Activated naive CD4-positive, alpha-beta T cell treated with anti-CD3 and anti-CD28 coated beads, Interleukin-2, amount 50 U/mL, for 72 hours (primary cell): ENCODE results near the gene ZNF263. TPM values are rescaled to one million over a fixed set of nuclear protein-coding genes. Genes with fewer than 3 reads are reported as not detected.
A peak's percentile ranks its signal among the peaks of the same experiment; 100 is the strongest.

ENCODE experiments used
- ATAC-seq, 2 donors: fragments of 150-1000 bp; cut with Tn5 transposase; 2 replicates each; pipeline ENCODE4 v1.10.0; 2021; ENCODE audit warnings: mild to moderate bottlenecking in 2 of 2, moderate library complexity in 2 of 2
- DNase-seq, 2 donors: peaks; one replicate each; pipeline ENCODE4 v3.0.0; 2021 to 2022; ENCODE audit warnings: low spot score in 2 of 2
- H3K27ac Mint-ChIP-seq, 2 donors: one replicate each; pipeline ENCODE4 v1.8.0; 2022; ENCODE audit warnings: mild to moderate bottlenecking in 2 of 2, mixed read lengths in 2 of 2
- H3K36me3 Mint-ChIP-seq, 2 donors: one replicate each; pipeline ENCODE4 v1.8.0; 2022; ENCODE audit warnings: mixed read lengths in 2 of 2
- H3K9me3 Mint-ChIP-seq, 2 donors: one replicate each; pipeline ENCODE4 v1.8.0; 2022; ENCODE audit warnings: mixed read lengths in 2 of 2
- total RNA-seq, 2 donors: library from RNA; stranded (reverse); gene quantifications; one replicate each; pipeline ENCODE4 v1.2.3, GENCODE V29; 2022

ZNF263 gene
- total RNA-seq = 10 to 100 TPM; 16.2 to 20.6 TPM

DNA sequence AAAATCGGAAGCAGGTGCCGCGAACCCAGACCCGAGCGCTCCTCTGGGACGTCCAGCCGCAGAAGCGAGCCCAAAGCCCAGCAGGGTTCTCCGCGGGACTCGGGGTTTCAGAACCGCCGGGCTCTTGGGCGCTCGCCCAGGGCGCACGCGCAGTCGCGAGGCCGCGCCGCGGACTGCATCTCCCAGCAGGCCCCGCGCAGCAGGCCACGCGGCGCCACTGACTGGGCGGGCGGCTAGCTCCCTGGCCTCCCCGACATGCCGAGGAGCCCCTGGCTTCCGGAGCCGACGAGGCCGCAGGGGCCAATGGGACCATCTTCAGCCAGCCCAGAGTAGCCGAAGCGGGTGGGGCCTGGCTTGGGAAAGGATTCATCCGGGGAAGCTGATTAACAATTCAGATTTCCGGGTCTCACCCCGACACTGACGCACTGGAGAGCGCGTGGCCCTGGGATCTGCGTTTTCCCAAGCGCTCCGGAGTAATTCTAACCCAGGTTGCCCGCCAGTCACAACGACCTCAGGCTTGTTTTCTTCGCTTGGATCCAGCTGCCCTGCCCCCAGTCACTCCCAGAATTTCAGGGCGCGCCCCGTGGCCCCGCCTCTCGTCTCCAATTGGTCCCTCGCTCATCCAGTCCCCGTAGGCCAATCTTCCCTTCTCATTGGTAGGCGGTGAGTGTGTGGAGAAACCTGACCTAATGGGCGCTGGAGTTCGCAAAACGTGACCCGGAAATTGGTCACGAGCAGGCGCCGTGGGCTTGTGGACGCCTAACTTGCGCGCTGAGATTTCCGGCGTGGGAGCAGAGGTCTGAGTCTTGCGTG lies at the start of gene ZNF263:
Gene ZNF263 (plus strand): TSS at position 762 of the 813 bp plus-strand sequence. CDS start 328 bp downstream, outside the sequence.
- H3K27ac Mint-ChIP-seq = peak within 1 kb of the TSS; percentile 95 to 97
- H3K36me3 Mint-ChIP-seq = peaks cover 46 to 52% of the 10 kb centered on the region in 2 donors
- peak; percentile 91 to 93 for DNase-seq
- peaks cover 0 to 3% of the 10 kb centered on the region in 2 donors for H3K9me3 Mint-ChIP-seq
- peak; percentile 90 to 92 for ATAC-seq

GRCh38 chr16:3234543-3234856 lies 48.8 kb upstream of the ZNF263 start:
- Mint-ChIP-seq H3K27ac (peak overlapping the region; percentile 97), H3K9me3 (peaks cover 12 to 36% of the 10 kb centered on the region in 2 donors), H3K36me3 (peaks cover 48 to 50% of the 10 kb centered on the region in 2 donors)
- no peak for ATAC-seq
- no peak for DNase-seq

DNA sequence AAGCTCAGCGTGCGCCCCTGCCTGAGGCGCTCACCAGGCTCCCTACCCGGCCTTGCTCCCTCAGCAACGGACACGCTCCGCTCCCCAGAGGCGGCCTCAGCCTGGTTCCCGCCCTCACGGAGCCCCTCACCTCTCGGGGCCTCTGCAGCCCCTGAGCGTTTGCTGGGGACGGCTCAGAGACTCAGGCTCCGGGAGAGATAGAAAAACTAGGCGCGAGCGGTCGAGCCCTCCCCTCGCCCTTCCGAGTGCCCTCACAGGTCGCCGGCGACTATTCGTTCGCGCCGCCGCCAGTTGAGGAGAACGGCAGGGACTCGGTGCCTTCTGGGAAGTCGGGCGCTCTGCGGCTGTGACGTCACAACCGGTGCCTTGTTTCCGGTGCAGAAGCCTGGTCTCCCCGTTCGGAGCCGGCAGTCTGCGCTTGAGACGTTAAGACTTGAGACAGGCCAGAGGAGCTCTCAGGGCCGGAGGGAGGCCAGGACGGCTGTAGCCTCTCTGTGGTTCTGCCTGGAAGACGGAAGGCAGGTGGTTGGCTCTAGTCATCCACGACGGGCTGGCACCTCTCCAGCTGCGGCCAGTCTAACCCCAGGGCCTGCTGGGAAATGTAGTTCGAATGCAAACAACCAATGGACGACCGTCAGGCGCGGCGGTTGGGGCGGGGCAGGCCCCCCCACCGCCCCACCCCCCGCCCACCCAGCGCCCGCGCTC lies 48.3 kb upstream of the ZNF263 start, which contains the start of gene ZNF200:
Gene ZNF200 (minus strand): TSS at position 302 of the 705 bp plus-strand sequence. CDS start 1,403 bp downstream, outside the sequence.
- Mint-ChIP-seq H3K9me3 (peaks cover 11 to 34% of the 10 kb centered on the region in 2 donors), H3K36me3 (peaks cover 45 to 46% of the 10 kb centered on the region in 2 donors), H3K27ac (peak within 1 kb of the TSS; percentile 97)
- DNase-seq = peak; percentile 90 to 96
- ATAC-seq = peak; percentile 95 to 96

DNA sequence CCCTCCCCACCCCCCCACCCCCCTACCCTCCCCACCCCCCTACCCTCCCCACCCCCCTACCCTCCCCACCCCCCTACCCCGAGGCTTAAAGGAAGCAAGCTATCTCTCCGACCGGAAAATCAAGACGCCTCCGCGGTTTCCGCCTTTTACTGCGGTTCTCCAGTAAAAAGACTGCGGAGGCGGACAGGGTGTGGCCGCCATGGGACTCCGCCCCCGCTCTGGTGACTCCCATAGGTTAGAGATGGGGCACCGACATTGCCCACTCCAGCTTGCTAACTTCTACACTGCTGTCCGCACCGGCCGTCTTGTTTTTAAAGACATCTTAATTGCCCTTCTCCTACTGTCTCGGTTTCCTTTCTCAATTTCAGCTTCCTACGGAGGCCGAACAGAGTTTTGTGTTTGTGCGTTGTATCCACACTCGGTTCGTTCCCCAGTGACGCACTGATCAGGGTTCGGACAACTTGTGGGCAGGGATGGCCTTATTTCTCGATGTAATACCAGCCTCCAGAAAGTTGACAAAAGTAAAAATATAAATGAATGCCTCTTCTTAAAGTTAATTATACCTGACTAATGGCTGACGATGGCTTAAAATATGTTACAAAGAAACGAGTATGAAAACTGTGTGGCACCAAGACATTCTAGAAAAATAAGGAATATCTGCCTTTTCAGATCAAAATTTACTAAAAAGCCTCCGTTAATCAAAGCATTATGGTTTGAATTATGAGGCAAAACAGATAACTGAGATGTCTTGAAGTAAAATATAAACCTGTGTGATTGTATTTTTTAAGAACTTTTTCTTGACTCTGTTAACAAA lies 47.2 kb upstream of the ZNF263 start:
- H3K36me3 Mint-ChIP-seq = peaks cover 35% of the 10 kb centered on the region in 2 donors
- peak overlapping the region; percentile 29 to 78 for H3K27ac Mint-ChIP-seq
- no peak for ATAC-seq
- H3K9me3 Mint-ChIP-seq = peaks cover 5 to 24% of the 10 kb centered on the region in 2 donors
- DNase-seq = no peak

GRCh38 chr16:3241761-3242160 lies 41.5 kb upstream of the ZNF263 start:
- ATAC-seq = no peak
- H3K9me3 Mint-ChIP-seq = peaks cover 0 to 1% of the 10 kb centered on the region in 2 donors
- no peaks in the 10 kb centered on the region for H3K36me3 Mint-ChIP-seq
- no peak overlapping the region for H3K27ac Mint-ChIP-seq
- DNase-seq = no peak

GRCh38 chr16:3242709-3243108 lies 40.6 kb upstream of the ZNF263 start:
- DNase-seq (no peak), ATAC-seq (no peak)
- H3K9me3 Mint-ChIP-seq = no peaks in the 10 kb centered on the region
- H3K27ac Mint-ChIP-seq = no peak overlapping the region
- no peaks in the 10 kb centered on the region for H3K36me3 Mint-ChIP-seq

GRCh38 chr16:3243882-3244281 lies 39.4 kb upstream of the ZNF263 start:
- peak; percentile 61 to 64 for ATAC-seq
- H3K27ac Mint-ChIP-seq = no peak overlapping the region
- no peak for DNase-seq
- no peaks in the 10 kb centered on the region for H3K36me3 Mint-ChIP-seq
- no peaks in the 10 kb centered on the region for H3K9me3 Mint-ChIP-seq

- H3K9me3 Mint-ChIP-seq = peaks cover 1 to 2% of the 10 kb centered on the region in 2 donors
- DNase-seq (no peak), ATAC-seq (no peak)
- no peaks in the 10 kb centered on the region for H3K36me3 Mint-ChIP-seq
- no peak overlapping the region for H3K27ac Mint-ChIP-seq
Observed at GRCh38 chr16:3246002-3246401, 37.3 kb upstream of the ZNF263 start.

DNA sequence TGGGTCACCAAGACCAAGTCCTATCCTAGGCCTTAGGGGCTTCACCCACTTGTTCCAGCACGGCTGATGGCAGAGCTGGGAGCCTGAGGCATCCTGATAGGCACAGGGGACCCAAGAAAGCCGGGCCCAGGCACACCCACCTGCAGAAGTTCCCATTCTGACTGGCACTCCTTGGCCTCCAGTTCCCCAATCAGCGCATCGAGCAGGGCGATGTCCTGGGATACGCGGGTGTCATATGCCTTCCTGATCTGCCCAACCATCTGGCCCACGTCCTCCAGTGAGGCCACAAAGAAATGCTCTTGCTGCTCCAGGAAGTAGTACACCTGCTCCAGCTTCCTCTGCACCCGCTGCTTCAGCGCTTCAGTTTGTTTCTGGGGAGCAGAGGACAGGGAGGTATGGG lies 36.4 kb upstream of the ZNF263 start:
- Mint-ChIP-seq H3K9me3 (peaks cover 3 to 4% of the 10 kb centered on the region in 2 donors), H3K36me3 (no peaks in the 10 kb centered on the region), H3K27ac (no peak overlapping the region)
- DNase-seq (no peak), ATAC-seq (no peak)

DNA sequence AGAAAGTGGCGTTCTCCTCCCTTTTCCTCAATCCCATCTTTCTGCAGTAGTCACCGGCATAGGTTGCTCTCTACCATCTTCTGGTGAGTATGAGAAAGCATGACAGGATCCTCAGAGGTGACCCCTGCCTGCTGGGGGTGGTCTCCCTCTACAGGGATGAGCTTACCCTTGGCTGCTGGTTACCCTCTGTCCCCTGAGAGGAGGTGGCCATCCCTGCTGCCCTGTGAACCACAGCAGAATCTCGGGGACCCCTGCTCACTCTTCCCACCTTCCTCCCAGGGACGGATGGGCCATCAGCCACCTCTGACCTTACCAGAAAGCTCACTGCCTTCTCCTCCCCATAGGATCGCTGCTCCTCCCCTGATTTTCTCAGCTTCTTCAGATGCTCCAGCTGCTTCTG lies 34.7 kb upstream of the ZNF263 start:
- Mint-ChIP-seq H3K27ac (no peak overlapping the region), H3K9me3 (peaks cover 3 to 4% of the 10 kb centered on the region in 2 donors), H3K36me3 (no peaks in the 10 kb centered on the region)
- DNase-seq (no peak), ATAC-seq (no peak)

DNA sequence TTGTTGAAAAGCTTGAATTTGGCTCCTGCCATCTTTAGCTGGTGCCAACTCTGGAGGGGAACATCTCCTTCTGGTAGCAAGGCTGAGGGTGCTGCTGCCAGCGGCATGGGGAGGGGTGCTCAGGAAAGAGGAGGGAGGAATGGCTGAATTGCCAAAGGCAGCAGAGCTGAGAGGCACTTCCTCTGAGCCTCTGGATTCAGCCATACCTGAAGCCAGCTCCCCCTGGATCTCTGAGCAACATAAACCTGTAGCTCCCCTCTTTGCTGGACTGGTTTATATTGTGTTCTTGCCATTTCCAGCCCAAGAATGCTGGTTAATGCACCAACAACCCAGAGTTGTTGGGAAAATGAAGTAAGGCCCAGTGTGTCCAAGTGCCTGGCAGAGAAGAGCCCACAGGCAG lies 34.3 kb upstream of the ZNF263 start:
- DNase-seq = no peak
- Mint-ChIP-seq H3K9me3 (peaks cover 3 to 4% of the 10 kb centered on the region in 2 donors), H3K27ac (no peak overlapping the region), H3K36me3 (no peaks in the 10 kb centered on the region)
- no peak for ATAC-seq

DNA sequence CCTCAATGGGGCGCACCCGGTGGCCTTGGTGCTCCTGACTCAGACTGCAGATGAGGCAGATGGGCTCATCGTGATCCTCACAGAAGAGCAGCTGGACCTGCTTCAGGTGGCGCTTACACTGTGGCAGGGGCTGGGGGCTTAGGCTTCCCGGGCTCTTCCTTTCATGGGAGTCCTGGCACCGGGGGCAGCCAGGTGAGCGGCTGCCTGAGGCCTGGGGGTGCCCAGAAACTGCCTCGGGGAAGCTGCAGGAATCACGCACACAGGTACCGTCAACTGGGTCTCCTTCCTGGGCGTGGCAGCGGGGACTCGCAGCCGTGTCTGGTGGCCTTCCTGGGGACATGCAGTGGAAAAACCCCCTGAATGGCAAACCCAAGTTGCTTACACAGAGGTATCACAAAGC lies 33.8 kb upstream of the ZNF263 start:
- no peak overlapping the region for H3K27ac Mint-ChIP-seq
- H3K9me3 Mint-ChIP-seq = peaks cover 3 to 4% of the 10 kb centered on the region in 2 donors
- no peaks in the 10 kb centered on the region for H3K36me3 Mint-ChIP-seq
- DNase-seq = no peak
- no peak for ATAC-seq

GRCh38 chr16:3252967-3253366 lies 30.3 kb upstream of the ZNF263 start:
- Mint-ChIP-seq H3K27ac (no peak overlapping the region), H3K9me3 (peaks cover 3 to 4% of the 10 kb centered on the region in 2 donors), H3K36me3 (no peaks in the 10 kb centered on the region)
- no peak for ATAC-seq
- DNase-seq = no peak

- Mint-ChIP-seq H3K36me3 (no peaks in the 10 kb centered on the region), H3K27ac (no peak overlapping the region), H3K9me3 (peaks cover 3 to 4% of the 10 kb centered on the region in 2 donors)
- ATAC-seq (no peak), DNase-seq (no peak)
Observed at GRCh38 chr16:3254309-3254708, 29.0 kb upstream of the ZNF263 start.

DNA sequence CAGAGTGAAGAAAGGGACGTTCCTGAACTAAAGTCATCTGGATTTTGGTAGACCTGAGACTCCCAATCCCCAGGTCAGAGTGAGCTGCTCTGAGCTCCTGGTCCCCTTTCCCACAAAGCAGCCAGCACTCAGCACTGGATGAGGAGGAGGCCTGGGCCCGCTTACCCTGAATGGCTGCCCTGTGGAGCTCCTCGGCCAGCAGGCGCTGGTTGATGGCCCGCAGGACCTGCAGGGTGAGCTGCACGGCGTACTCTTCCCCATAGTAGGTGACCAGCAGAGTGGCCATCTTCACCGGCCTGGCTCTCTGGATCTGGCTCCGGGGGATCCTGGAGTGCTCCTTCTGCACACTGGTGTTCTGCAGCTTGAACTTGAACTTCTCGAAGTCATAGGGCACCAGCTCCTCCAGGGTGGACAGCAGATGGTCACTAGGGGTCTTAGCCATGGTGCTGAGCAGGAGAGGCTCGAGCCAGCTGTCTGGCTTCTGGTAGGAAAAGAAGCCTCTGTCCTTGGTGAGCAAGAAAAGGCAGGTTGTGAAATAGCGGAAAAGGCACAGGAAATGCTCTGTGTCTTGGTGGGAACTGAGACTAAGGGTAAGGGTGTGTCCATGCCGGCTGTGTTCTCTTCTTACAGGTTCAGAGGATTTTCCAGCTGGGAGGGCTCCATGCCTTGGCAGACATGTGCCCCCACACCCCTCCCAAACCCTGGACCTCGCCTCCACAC lies 27.0 kb upstream of the ZNF263 start, which contains the start of gene MEFV:
Gene MEFV (minus strand): TSS at position 488 of the 720 bp plus-strand sequence. CDS start 46 bp downstream, at position 442.
- ATAC-seq = no peak
- DNase-seq = no peak
- no peaks in the 10 kb centered on the region for H3K36me3 Mint-ChIP-seq
- peak within 1 kb of the TSS in 1 of 2 donors; percentile 62 for H3K27ac Mint-ChIP-seq
- H3K9me3 Mint-ChIP-seq = no peaks in the 10 kb centered on the region

- no peak for DNase-seq
- Mint-ChIP-seq H3K36me3 (no peaks in the 10 kb centered on the region), H3K9me3 (peaks cover 0 to 4% of the 10 kb centered on the region in 2 donors), H3K27ac (peak overlapping the region in 1 of 2 donors; percentile 62)
- no peak for ATAC-seq
Observed at GRCh38 chr16:3256866-3257465, 26.3 kb upstream of the ZNF263 start.
